Measurements from ENCODE around the gene LETM1. TPM values are rescaled to one million over a fixed set of nuclear protein-coding genes. Genes with fewer than 3 reads are reported as not detected.
A peak's percentile ranks its signal among the peaks of the same experiment; 100 is the strongest.

Gene LETM1
- total RNA-seq: 97.2 and 98.7 TPM in 2 replicates

DNA sequence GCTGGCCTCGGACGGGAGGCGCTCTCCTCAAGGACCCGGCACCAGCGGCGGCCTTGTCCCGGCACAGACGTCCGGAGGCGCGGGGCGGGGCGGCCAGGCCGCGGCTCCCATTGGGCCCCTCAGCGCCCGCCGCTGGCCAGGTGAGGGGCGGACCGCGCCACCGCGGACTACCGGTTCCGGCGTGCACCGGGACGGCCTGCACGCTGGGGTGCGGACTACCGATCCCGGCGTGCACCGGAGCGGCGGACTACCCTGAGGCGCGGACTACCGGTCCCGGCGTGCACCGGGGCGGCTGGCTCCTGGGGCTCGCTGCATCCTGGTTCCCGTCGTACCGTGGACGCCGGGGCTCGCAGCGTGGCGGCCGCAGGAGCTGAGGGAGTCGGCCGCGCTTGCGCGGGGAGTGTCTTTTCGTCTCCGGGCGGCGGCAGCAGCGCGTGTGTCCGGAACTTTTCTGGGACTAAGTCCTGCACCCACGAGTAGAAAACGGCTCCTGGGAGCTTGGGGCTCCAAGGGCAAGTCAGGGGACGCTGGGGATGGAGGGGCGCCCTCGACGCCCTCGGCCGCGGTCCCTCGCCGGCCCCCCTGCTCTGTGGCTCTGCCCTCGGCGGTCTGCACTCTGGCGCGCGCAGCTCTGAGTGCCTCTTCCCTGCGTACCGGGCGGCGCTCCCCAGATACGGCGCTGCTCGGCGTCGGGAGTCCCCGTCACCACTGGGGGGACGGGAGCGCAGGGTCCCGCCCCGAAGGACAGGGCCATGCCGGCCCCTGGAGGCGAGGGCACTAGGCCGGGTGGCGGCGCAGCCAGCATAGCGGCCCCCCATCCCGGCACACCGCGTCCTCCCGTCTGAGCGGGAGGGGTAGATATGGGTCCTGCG lies at the start of gene LETM1:
LETM1 (minus strand) TSS at position 86 of the 872 bp plus-strand sequence. CDS start 206 bp downstream, outside the sequence.
- H3K4me1 Mint-ChIP-seq: peaks cover 24% of the 10 kb centered on the region
- H3K27ac Mint-ChIP-seq: peak within 1 kb of the TSS; percentile 82
- peak within 1 kb of the TSS; percentile 90 for H3K4me3 Mint-ChIP-seq
- H3K36me3 Mint-ChIP-seq (ENCODE audit: low read depth): peaks cover 10% of the 10 kb centered on the region
- H3K9me3 Mint-ChIP-seq: no peaks in the 10 kb centered on the region
- peak; percentile 99 for DNase-seq
- H3K27me3 Mint-ChIP-seq: no peaks in the 10 kb centered on the region
- intact Hi-C loops (cut with micrococcal nuclease): loop anchor here (1.0 to 10.0 kb wide), 5 partner anchors 14 to 1106 kb away; partner anchors contain the start of genes CFAP99, GRK4, NOP14 and TACC3

DNA sequence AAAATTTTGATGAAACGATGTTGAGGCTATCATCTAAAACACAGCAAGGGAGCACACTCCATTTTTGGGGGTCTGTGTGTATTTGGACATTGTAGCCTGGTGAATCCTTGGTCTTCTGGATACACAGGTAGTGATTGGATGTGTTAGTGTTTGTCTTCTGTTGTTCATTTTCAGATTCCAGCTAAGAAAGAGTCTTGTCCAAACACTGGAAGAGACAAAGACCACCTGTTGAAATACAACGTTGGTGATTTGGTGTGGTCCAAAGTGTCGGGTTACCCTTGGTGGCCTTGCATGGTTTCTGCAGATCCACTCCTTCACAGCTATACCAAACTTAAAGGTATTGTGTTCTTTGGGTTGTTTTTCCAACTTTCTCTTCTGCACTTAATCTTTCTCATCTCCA lies 48.1 kb upstream of the LETM1 start:
- H3K27me3 Mint-ChIP-seq: no peaks in the 10 kb centered on the region
- H3K9me3 Mint-ChIP-seq: no peaks in the 10 kb centered on the region
- intact Hi-C loops (cut with micrococcal nuclease): no loop called here
- no peak overlapping the region for H3K4me3 Mint-ChIP-seq
- no peak overlapping the region for H3K27ac Mint-ChIP-seq
- peaks cover 67% of the 10 kb centered on the region for H3K4me1 Mint-ChIP-seq
- DNase-seq: no peak
- peaks cover 53% of the 10 kb centered on the region for H3K36me3 Mint-ChIP-seq (ENCODE audit: low read depth)

DNA sequence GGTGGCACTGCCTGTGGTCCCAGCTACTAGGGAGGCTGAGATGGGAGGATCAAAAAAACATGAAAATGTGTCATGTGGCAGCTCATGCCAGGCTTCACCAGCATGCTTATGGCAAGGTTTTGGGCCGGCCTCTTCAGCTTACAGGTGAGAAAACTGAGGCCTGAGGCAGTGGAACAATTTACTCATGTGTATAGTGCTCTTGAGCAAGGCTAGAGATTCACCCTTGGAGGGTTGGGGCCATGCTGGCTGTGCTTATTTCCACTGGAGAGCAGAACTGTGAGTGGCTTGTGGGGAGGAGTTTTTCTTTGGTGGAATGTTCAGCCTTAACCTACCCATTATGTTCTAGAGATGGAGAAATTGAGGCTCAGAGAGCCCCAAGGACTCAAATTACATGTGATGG lies 47.1 kb upstream of the LETM1 start:
- Mint-ChIP-seq H3K4me3 (no peak overlapping the region), H3K27ac (peak overlapping the region; percentile 15)
- intact Hi-C loops (cut with micrococcal nuclease): no loop called here

DNA sequence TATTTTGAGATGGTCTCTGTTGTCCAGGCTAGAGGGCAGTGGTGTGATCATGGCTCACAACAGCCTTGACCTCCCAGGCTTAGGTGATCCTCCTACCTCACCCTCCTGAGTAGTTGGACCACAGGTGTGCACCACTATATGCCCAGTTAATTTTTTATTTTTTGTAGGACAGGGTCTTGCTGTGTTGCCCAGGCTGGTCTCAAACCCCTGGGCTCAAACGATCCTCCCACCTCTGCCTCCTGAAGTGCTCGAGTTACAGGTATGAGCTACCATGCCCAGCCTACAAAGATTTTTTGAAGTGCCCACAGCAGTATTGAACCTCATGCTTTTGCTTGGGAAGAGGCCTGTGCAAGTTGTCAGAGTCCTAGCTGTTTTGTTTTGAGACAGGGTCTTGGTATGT lies 46.3 kb upstream of the LETM1 start:
- intact Hi-C loops (cut with micrococcal nuclease): no loop called here
- Mint-ChIP-seq H3K9me3 (no peaks in the 10 kb centered on the region), H3K27ac (peak overlapping the region; percentile 18), H3K4me1 (peaks cover 62% of the 10 kb centered on the region), H3K4me3 (no peak overlapping the region), H3K27me3 (no peaks in the 10 kb centered on the region), H3K36me3 (ENCODE audit: low read depth) (peaks cover 46% of the 10 kb centered on the region)
- DNase-seq: no peak

More for the DNA sequence above, 47.1 kb upstream of the LETM1 start:
- DNase-seq: no peak
- H3K4me1 Mint-ChIP-seq: peaks cover 66% of the 10 kb centered on the region
- H3K9me3 Mint-ChIP-seq: no peaks in the 10 kb centered on the region
- H3K36me3 Mint-ChIP-seq (ENCODE audit: low read depth): peaks cover 49% of the 10 kb centered on the region
- no peaks in the 10 kb centered on the region for H3K27me3 Mint-ChIP-seq

DNA sequence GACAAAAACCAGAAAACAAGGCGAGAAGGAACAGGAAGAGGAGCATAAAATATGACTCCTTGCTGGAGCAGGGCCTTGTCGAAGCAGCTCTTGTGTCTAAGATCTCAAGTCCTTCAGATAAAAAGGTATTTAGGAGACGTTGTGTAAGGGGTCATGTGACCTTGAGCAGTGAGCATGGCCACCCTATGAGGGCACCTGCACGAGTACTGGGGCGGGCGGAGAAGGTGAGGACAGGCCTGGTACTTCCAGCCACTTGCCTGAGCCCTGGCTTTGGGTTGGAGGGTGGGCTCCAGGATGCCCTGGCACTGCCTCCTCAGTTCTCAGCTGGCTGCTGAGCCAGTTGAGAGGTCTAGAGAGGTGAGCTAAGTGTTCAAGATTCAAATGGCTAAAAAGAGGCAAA lies 45.2 kb upstream of the LETM1 start:
- peaks cover 60% of the 10 kb centered on the region for H3K4me1 Mint-ChIP-seq
- no peaks in the 10 kb centered on the region for H3K27me3 Mint-ChIP-seq
- H3K4me3 Mint-ChIP-seq: no peak overlapping the region
- no peak for DNase-seq
- intact Hi-C loops (cut with micrococcal nuclease): no loop called here
- H3K27ac Mint-ChIP-seq: no peak overlapping the region
- H3K9me3 Mint-ChIP-seq: no peaks in the 10 kb centered on the region
- H3K36me3 Mint-ChIP-seq (ENCODE audit: low read depth): peaks cover 43% of the 10 kb centered on the region

DNA sequence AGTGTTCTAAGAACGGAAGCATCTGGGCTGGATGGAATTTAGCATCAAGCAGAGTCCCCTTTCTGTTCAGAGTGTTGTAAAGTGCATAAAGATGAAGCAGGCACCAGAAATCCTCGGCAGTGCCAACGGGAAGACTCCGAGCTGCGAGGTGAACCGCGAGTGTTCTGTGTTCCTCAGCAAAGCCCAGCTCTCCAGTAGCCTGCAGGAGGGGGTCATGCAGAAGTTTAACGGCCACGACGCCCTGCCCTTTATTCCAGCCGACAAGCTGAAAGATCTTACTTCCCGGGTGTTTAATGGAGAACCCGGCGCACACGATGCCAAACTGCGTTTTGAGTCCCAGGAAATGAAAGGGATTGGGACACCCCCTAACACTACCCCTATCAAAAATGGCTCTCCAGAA lies 44.7 kb upstream of the LETM1 start:
- H3K4me1 Mint-ChIP-seq: peaks cover 60% of the 10 kb centered on the region
- H3K4me3 Mint-ChIP-seq: no peak overlapping the region
- H3K36me3 Mint-ChIP-seq (ENCODE audit: low read depth): peaks cover 45% of the 10 kb centered on the region
- no peaks in the 10 kb centered on the region for H3K9me3 Mint-ChIP-seq
- H3K27ac Mint-ChIP-seq: no peak overlapping the region
- DNase-seq: no peak
- intact Hi-C loops (cut with micrococcal nuclease): no loop called here
- no peaks in the 10 kb centered on the region for H3K27me3 Mint-ChIP-seq

DNA sequence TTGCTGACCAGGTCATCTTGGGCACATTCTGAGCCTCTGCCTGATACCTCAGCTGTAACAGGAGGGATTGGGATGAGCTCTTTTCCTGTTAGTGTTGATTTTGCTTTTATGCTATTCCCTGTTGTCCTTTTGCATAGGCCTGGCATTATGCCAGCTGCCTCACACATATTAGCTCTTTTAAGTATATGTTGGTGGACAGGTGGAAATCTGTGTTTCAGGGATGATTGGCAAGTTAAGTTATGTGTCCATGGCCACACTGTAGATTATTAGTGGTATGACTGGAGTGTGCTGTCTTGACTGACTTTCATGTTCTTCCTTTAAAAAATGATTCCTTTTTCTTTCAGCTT lies 44.1 kb upstream of the LETM1 start:
- no peaks in the 10 kb centered on the region for H3K27me3 Mint-ChIP-seq
- intact Hi-C loops (cut with micrococcal nuclease): no loop called here
- no peaks in the 10 kb centered on the region for H3K9me3 Mint-ChIP-seq
- no peak overlapping the region for H3K4me3 Mint-ChIP-seq
- H3K4me1 Mint-ChIP-seq: peaks cover 60% of the 10 kb centered on the region
- peaks cover 44% of the 10 kb centered on the region for H3K36me3 Mint-ChIP-seq (ENCODE audit: low read depth)
- peak overlapping the region; percentile 22 for H3K27ac Mint-ChIP-seq
- no peak for DNase-seq

DNA sequence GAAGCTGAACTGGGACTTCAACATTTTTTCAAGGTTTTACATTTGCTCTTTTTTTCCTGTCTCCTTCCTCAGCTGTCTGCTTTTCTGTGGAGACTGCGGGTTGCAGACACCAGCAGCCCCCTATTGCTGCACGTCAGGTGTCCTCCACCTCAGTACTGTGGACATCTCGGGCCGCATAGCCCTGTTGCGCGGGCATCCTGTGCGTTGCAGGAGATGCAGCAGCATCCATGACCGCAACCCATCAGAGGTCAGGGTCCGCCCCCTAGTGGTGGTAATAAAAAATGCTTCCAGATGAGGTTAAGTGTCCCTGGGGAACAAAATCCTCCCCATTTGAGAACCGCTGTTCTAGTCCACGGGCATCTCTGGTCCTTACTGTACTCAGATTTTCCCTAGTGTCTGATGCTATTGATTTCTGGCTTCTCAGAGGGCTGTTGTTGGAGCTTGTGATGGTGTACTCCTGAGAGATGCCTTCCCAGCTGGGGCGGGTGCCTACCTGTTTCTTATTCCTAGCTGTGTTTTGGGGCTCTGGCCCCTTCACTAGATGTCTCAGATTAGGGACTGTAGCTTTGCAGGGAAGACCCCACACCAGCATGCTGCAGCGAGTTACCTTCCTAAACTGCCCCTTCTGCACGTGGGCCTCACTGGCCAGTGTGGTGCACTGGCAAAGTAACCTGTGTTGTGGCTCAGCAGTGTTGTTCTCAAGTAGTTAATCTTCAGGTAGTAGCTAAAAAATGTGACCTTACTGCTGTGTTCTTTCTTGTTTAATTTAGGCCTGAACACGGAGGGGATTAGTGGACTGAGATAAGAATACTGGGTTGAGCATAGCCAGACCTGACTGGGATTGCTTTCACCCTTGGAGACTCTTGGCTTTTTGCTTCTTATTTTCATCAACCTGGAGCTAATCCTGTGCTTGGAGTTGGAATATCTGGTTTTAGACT lies 43.5 kb upstream of the LETM1 start:
- Mint-ChIP-seq H3K4me1 (peaks cover 59% of the 10 kb centered on the region), H3K36me3 (ENCODE audit: low read depth) (peaks cover 44% of the 10 kb centered on the region), H3K4me3 (peak overlapping the region; percentile 28), H3K9me3 (no peaks in the 10 kb centered on the region), H3K27me3 (no peaks in the 10 kb centered on the region), H3K27ac (peak overlapping the region; percentile 86)
- intact Hi-C loops (cut with micrococcal nuclease): loop anchor here (1.0 to 5.0 kb wide), 3 partner anchors 26 to 152 kb away; partner anchors contain the start of gene LETM1
- DNase-seq: peak; percentile 94

DNA sequence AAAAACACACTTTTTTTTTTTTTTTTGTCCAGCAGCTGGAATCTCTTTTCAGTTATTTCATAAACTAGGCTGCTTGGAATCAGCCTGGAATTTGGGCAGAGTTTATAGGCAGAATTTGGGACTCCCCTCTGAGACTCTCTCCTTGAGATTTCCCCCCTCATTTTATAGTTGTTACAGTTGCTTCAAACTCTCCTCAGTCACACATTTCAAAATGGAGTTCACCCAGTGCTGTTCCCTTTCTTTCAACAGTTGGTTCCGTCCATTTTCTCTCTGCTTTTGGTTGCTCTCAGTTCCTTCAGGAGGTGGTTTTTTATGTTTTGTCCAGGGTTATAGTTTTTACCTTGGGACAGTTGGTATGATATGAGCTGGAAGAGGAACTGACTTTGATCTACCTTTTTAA lies 42.7 kb upstream of the LETM1 start:
- Mint-ChIP-seq H3K27ac (peak overlapping the region; percentile 86), H3K4me3 (peak overlapping the region; percentile 28), H3K4me1 (peaks cover 57% of the 10 kb centered on the region), H3K36me3 (ENCODE audit: low read depth) (peaks cover 41% of the 10 kb centered on the region), H3K9me3 (no peaks in the 10 kb centered on the region), H3K27me3 (no peaks in the 10 kb centered on the region)
- DNase-seq: no peak
- intact Hi-C loops (cut with micrococcal nuclease): loop anchor here (1.0 to 5.0 kb wide), 3 partner anchors 25 to 151 kb away; partner anchors contain the start of gene LETM1

DNA sequence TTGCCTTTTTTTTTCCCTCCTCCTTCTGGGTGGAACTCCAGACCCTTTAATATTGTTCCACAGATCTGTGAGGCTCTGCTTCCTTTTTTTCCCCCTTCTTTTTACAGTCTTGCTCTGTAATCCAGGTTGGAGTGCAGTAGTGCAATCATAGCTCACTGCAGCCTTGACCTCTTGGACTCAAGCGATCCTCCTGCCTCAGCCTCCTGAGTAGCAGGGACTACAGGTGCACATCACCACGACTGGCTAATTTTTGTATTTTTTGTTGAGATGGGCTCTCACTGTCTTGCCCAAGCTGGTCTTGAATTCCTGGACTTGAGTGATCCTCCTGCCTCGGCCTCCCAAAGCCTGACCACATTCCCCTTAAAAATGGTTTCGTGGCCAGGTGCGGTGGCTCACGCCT lies 42.1 kb upstream of the LETM1 start:
- DNase-seq: no peak
- peaks cover 37% of the 10 kb centered on the region for H3K36me3 Mint-ChIP-seq (ENCODE audit: low read depth)
- no peaks in the 10 kb centered on the region for H3K9me3 Mint-ChIP-seq
- intact Hi-C loops (cut with micrococcal nuclease): loop anchor here (5.0 kb wide), 1 partner anchor 151 kb away; no protein-coding TSS in a partner anchor
- H3K4me3 Mint-ChIP-seq: no peak overlapping the region
- H3K27me3 Mint-ChIP-seq: no peaks in the 10 kb centered on the region
- peak overlapping the region; percentile 45 for H3K27ac Mint-ChIP-seq
- H3K4me1 Mint-ChIP-seq: peaks cover 52% of the 10 kb centered on the region

DNA sequence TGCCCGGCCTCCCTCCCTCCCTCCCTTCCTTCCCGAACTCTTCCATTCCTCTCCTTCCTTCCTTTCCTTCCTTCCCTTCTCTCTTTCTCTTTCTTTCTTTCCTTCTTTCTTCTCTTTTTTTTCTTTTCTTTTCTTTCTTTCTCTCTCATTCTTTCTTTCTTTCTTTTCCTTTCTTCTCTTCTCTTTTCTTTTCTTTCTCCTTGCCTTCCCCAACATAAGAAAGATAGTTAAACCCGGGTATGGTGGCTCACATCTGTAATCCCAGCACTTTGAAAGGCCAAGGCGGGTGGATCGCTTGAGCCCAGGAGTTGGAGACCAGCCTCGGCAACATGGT lies 40.7 kb upstream of the LETM1 start:
- peaks cover 50% of the 10 kb centered on the region for H3K4me1 Mint-ChIP-seq
- intact Hi-C loops (cut with micrococcal nuclease): loop anchor here (5.0 kb wide), 1 partner anchor 149 kb away; no protein-coding TSS in a partner anchor

DNA sequence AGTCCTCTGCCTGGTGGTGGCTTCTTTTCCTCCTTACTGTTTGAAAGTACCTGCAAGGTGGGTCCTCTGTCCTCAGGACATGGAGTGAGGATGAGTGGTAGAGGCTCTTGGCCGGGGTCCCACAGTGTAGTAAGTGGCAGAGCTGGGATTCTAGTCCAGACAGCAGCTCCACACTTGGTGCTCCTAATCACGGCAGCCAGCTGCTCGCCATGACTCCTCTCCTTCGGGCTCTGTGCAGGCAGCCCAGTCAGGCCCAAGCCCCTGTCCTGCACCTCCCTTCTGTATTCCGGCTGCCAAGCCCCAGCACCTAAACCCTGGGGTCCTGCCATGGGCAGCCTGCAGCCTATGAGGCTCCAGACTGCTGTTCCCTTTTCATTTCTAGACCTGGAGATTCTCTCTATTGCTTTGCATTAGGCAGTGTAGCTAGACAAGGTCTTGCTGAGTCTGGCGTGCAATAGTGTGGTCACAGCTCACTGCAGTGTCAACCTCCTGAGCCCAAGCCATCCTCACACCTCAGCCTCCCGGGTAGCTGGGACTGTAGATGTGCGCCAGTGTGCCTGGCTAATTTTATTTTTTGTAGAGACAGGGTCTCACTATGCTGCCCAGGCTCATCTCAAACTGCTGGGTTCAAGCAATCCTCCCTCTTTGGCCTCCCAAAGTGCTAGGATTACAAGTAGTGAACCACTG lies 40.2 kb upstream of the LETM1 start:
- Mint-ChIP-seq H3K36me3 (ENCODE audit: low read depth) (peaks cover 35% of the 10 kb centered on the region), H3K27ac (peak overlapping the region; percentile 26), H3K9me3 (no peaks in the 10 kb centered on the region), H3K27me3 (no peaks in the 10 kb centered on the region), H3K4me3 (no peak overlapping the region), H3K4me1 (peaks cover 50% of the 10 kb centered on the region)
- no peak for DNase-seq
- intact Hi-C loops (cut with micrococcal nuclease): loop anchor here (5.0 kb wide), 1 partner anchor 149 kb away; no protein-coding TSS in a partner anchor

More for the DNA sequence above, 40.7 kb upstream of the LETM1 start:
- Mint-ChIP-seq H3K36me3 (ENCODE audit: low read depth) (peaks cover 35% of the 10 kb centered on the region), H3K4me3 (no peak overlapping the region), H3K27ac (peak overlapping the region; percentile 68), H3K9me3 (no peaks in the 10 kb centered on the region), H3K27me3 (no peaks in the 10 kb centered on the region)
- no peak for DNase-seq

DNA sequence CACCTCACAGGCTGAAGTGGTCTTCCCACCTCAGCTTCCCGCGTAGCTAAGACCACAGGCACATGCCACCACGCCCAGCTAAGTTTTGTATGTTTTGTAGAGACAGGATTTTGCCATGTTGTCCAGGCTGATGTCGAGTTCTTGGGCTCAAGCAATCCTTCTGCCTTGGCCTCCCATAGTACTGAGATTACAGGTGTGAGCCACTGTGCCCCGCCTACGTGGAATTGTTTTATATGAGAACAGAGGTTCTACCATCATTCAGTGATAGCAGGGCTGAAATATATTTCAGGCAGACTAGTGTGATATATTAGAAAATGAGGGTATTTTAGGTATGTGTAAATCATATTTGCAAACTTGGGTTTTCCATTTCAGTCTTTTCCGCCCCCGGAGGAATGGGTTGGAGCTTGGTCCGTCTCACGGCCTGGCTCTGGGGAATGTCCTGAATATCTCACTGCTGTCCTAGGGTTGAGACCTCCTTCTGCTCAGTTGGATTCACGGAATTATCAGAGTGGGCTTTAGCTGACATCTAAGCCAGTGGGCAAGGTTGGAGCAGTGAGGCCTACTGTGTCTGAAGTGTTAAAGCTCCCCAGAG lies 35.1 kb upstream of the LETM1 start:
- no peaks in the 10 kb centered on the region for H3K27me3 Mint-ChIP-seq
- intact Hi-C loops (cut with micrococcal nuclease): no loop called here
- H3K4me1 Mint-ChIP-seq: peaks cover 36% of the 10 kb centered on the region
- H3K4me3 Mint-ChIP-seq: no peak overlapping the region
- H3K36me3 Mint-ChIP-seq (ENCODE audit: low read depth): peaks cover 32% of the 10 kb centered on the region
- H3K27ac Mint-ChIP-seq: no peak overlapping the region
- no peaks in the 10 kb centered on the region for H3K9me3 Mint-ChIP-seq
- DNase-seq: no peak
